Ishikawa (cell line): Measurements from ENCODE around the gene KIF5B.

Experiments used
- CEBPB ChIP-seq: IDR thresholded peaks from 2 replicates; pipeline ENCODE4 v1.6.1; 2012
- CREB1 ChIP-seq: IDR thresholded peaks from 2 replicates; pipeline ENCODE4 v1.6.1; 2012; ENCODE audit warnings: low read depth
- EGR1 ChIP-seq: IDR thresholded peaks from 2 replicates; pipeline ENCODE4 v1.6.1; 2012
- EP300 ChIP-seq: IDR thresholded peaks from 2 replicates; pipeline ENCODE4 v1.6.1; 2012; ENCODE audit warnings: borderline replicate concordance
- FOXM1 ChIP-seq: IDR thresholded peaks from 2 replicates; pipeline ENCODE4 v1.6.1; 2012; ENCODE audit warnings: low read depth, borderline replicate concordance
- NFIC ChIP-seq: IDR thresholded peaks from 2 replicates; pipeline ENCODE4 v1.6.1; 2012
- RAD21 ChIP-seq: IDR thresholded peaks from 2 replicates; pipeline ENCODE4 v1.6.1; 2012; ENCODE audit warnings: low read depth
- REST ChIP-seq: IDR thresholded peaks from 2 replicates; pipeline ENCODE4 v1.6.1; 2012; ENCODE audit warnings: low read depth, mild to moderate bottlenecking
- TAF1 ChIP-seq: IDR thresholded peaks from 2 replicates; pipeline ENCODE4 v1.6.1; 2012; ENCODE audit warnings: low read depth, mild to moderate bottlenecking
- TCF12 ChIP-seq: IDR thresholded peaks from 2 replicates; pipeline ENCODE4 v1.6.1; 2012; ENCODE audit warnings: low read depth
- TEAD4 ChIP-seq: IDR thresholded peaks from 2 replicates; pipeline ENCODE4 v1.6.1; 2012
- YY1 ChIP-seq: IDR thresholded peaks from 2 replicates; pipeline ENCODE4 v1.6.1; 2012; ENCODE audit warnings: low read depth
- ZBTB7A ChIP-seq: IDR thresholded peaks from 2 replicates; pipeline ENCODE4 v1.6.1; 2012; ENCODE audit warnings: low read depth
- TF ChIP-seq, protein P1 (sequence below): IDR thresholded peaks from 2 replicates; pipeline ENCODE4 v1.6.1; 2012
- TF ChIP-seq, protein P2 (sequence below): IDR thresholded peaks from 2 replicates; pipeline ENCODE4 v1.6.1; 2012

The KIF5B gene

GRCh38 chr10:32048282-32048681, 7.9 kb downstream of the KIF5B start:
- TF ChIP-seq, protein P1, sequence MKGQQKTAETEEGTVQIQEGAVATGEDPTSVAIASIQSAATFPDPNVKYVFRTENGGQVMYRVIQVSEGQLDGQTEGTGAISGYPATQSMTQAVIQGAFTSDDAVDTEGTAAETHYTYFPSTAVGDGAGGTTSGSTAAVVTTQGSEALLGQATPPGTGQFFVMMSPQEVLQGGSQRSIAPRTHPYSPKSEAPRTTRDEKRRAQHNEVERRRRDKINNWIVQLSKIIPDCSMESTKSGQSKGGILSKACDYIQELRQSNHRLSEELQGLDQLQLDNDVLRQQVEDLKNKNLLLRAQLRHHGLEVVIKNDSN, result no peak
- TF ChIP-seq TEAD4 (no peak), ZBTB7A (no peak), CREB1 (no peak), CEBPB (no peak), RAD21 (no peak), YY1 (no peak), TAF1 (no peak), EP300 (no peak), TCF12 (no peak)
- TF ChIP-seq, protein P2, sequence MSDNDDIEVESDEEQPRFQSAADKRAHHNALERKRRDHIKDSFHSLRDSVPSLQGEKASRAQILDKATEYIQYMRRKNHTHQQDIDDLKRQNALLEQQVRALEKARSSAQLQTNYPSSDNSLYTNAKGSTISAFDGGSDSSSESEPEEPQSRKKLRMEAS, result no peak

DNA sequence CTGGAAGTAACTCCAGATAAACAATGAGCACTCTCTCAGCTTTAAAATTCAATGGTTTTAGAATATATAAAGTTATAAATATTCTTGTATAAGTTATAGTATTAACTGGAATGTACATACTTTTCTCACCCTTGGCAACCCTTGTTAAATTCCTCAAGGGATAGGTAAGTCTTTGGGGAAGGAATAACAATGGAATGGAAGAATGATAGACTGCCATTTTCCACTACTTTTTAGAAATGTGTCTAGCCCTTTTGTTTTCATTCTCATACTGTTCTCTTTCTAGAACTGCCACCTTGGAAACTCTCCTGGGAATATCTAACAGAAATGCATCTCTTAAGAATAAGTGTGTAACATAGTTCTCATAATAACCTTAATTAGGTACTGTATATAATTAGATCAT, 8.3 kb downstream of the KIF5B start:
- TF ChIP-seq EP300, result no peak
- TF ChIP-seq, protein P2, result no peak
- TF ChIP-seq NFIC, result no peak
- TF ChIP-seq REST, result no peak
- TF ChIP-seq CREB1, result no peak
- TF ChIP-seq CEBPB, result no peak
- no peak for TF ChIP-seq TAF1
- TF ChIP-seq YY1, result no peak
- no peak for TF ChIP-seq FOXM1
- no peak for TF ChIP-seq TEAD4
- TF ChIP-seq EGR1, result no peak

DNA sequence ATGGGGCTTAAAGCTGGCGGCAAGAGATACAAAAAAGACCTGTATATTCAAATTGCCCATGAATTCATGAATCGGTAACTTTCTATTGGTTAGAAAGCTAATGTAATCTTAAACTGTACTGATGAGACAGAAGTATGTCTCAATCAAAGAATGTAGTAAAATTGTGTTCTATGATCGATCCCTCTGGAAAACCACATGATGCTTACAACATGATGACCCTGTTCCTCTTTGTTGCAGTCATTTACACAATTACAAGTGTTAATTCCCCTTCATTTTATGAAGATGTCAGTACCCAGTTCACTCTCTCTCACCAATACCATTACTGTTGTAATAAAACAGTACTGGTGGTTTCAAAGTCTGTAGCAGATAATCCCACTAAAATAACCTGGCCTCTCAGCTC, 10.1 kb downstream of the KIF5B start:
- TF ChIP-seq, protein P2, result no peak
- TF ChIP-seq NFIC, result no peak
- no peak for TF ChIP-seq EP300
- TF ChIP-seq TCF12, result no peak
- no peak for TF ChIP-seq TEAD4
- TF ChIP-seq FOXM1, result no peak
- no peak for TF ChIP-seq TAF1
- TF ChIP-seq REST, result no peak
- TF ChIP-seq EGR1, result no peak
- no peak for TF ChIP-seq RAD21
- TF ChIP-seq, protein P1, result no peak
- TF ChIP-seq CEBPB, result no peak
- TF ChIP-seq CREB1, result no peak
- no peak for TF ChIP-seq YY1
- TF ChIP-seq ZBTB7A, result no peak

GRCh38 chr10:32041290-32042028, 14.8 kb downstream of the KIF5B start:
- no peak for TF ChIP-seq EP300

- TF ChIP-seq, protein P2, result no peak
- TF ChIP-seq CREB1, result no peak
- no peak for TF ChIP-seq TEAD4
- TF ChIP-seq TCF12, result no peak
- no peak for TF ChIP-seq EP300
- TF ChIP-seq RAD21, result no peak
- no peak for TF ChIP-seq EGR1
- no peak for TF ChIP-seq ZBTB7A
- TF ChIP-seq TAF1, result no peak
- no peak for TF ChIP-seq CEBPB
- no peak for TF ChIP-seq YY1
- no peak for TF ChIP-seq NFIC
- no peak for TF ChIP-seq REST
- TF ChIP-seq, protein P1, result no peak
- no peak for TF ChIP-seq FOXM1
Observed at GRCh38 chr10:32039734-32040133, 16.5 kb downstream of the KIF5B start.
